ENCODE data around the gene DRGX.

- no peak for TF ChIP-seq CTCF (IDR thresholded peaks at IDR 0.05)
- no peak for TF ChIP-seq POLR2A (IDR thresholded peaks at IDR 0.05)
- TF ChIP-seq EP300 (IDR thresholded peaks at IDR 0.05): no peak
Measured at GRCh38 chr10:49314806-49315205, 81.1 kb downstream of the DRGX start.
